ENCODE results near the gene USP25. TPM values are rescaled to one million over a fixed set of nuclear protein-coding genes. Genes with fewer than 3 reads are reported as not detected.

USP25 gene
- total RNA-seq, 1 experiment from 2014 or later = 35.1 TPM

DNA sequence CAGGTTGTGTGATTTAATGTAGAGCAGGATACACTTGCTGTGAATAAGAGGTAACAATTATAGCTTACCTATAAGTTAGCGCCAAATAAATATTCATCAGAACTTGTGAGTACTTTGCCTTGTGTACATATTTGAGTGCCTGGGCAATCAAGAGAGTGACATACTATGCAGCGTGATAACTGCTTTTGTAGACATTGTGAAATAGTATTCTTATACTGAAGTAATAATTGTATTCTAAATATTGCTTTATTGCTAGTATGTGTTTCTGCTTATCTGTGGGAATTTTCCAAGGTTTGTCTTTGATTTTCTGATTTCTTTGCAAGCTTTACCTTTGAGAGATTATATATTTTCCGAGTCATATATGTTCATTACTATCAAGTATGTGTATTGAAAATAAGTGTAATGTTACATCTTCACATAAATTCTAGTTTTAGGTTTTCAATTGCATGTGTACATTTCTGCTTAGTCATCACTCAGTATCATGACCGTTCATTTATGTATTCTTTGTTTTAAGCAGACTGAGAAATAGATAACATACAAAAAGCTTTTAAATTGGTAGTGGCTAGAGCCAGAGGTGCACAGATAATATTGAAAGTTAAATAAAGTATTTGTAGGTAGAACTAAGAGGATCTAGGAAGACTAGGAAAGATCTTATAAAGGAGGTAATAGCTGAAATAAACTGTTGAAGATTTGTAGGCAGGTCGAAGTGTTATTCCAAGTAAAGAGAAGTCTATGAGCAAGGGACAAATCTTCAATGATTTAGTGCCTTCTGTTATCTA lies 19.5 kb downstream of the USP25 start:
- TF ChIP-seq, protein P1, sequence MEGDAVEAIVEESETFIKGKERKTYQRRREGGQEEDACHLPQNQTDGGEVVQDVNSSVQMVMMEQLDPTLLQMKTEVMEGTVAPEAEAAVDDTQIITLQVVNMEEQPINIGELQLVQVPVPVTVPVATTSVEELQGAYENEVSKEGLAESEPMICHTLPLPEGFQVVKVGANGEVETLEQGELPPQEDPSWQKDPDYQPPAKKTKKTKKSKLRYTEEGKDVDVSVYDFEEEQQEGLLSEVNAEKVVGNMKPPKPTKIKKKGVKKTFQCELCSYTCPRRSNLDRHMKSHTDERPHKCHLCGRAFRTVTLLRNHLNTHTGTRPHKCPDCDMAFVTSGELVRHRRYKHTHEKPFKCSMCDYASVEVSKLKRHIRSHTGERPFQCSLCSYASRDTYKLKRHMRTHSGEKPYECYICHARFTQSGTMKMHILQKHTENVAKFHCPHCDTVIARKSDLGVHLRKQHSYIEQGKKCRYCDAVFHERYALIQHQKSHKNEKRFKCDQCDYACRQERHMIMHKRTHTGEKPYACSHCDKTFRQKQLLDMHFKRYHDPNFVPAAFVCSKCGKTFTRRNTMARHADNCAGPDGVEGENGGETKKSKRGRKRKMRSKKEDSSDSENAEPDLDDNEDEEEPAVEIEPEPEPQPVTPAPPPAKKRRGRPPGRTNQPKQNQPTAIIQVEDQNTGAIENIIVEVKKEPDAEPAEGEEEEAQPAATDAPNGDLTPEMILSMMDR (conservative IDR thresholded peaks at IDR 0.05) = no peak
- Mint-ChIP-seq H3K27ac (peak overlapping the region; percentile 30 to 87 (median 67); a peak in 4 of 7 replicates), H3K27me3 (ENCODE audit: low read depth) (no peaks in the 10 kb centered on the region)

More for the DNA sequence above, 19.5 kb downstream of the USP25 start:
- Histone ChIP-seq H3K79me1 (ENCODE audit: insufficient read depth, low read depth, low read length, poor library complexity, severe bottlenecking) (peaks cover 12% of the 10 kb centered on the region), H3K23ac (ENCODE audit: insufficient read length, low read depth, low read length) (no peak overlapping the region), H3T11ph (ENCODE audit: low read length) (no peak overlapping the region), H3K4me2 (ENCODE audit: insufficient read depth, insufficient read length, low read length) (no peak overlapping the region), H2BK15ac (ENCODE audit: low read depth, low read length) (no peak overlapping the region), H3K27me3 (ENCODE audit: insufficient read depth, low read length) (no peaks in the 10 kb centered on the region), H3K9me3 (ENCODE audit: control insufficient read depth, low read depth, low read length) (no peaks in the 10 kb centered on the region), H3K56ac (ENCODE audit: insufficient read length, low read depth, low read length) (no peak overlapping the region), H3K4me1 (ENCODE audit: insufficient read depth, low read length) (peaks cover 4% of the 10 kb centered on the region), H3K4ac (ENCODE audit: low read depth, low read length) (no peak overlapping the region), H2AFZ (ENCODE audit: low read length) (no peak overlapping the region), H2BK20ac (ENCODE audit: low read depth, low read length, poor library complexity, severe bottlenecking) (no peak overlapping the region), H3K79me2 (ENCODE audit: insufficient read depth, low read length) (peaks cover 31% of the 10 kb centered on the region), H4K20me1 (ENCODE audit: control insufficient read depth, insufficient read depth, insufficient read length) (no peaks in the 10 kb centered on the region), H3K14ac (ENCODE audit: insufficient read depth, low read length) (no peak overlapping the region), H2BK120ac (ENCODE audit: low read depth, low read length, poor library complexity, severe bottlenecking) (no peak overlapping the region), H2BK5ac (ENCODE audit: insufficient read length, low read length) (no peak overlapping the region), H3K9ac (ENCODE audit: extremely low read depth, insufficient read length, low read length) (no peak overlapping the region), H3K18ac (ENCODE audit: insufficient read length, low read depth, low read length) (no peak overlapping the region), H3K23me2 (ENCODE audit: insufficient read length, low read depth, low read length, poor library complexity, severe bottlenecking) (no peaks in the 10 kb centered on the region), H3K27ac (ENCODE audit: insufficient read length, low read depth, low read length) (no peak overlapping the region), H2BK12ac (ENCODE audit: insufficient read length, low read depth, low read length) (no peak overlapping the region), H4K8ac (replicated peaks; ENCODE audit: insufficient read length, low read depth, low read length) (no peak overlapping the region), H4K91ac (ENCODE audit: insufficient read length, low read depth, low read length) (no peak overlapping the region), H4K5ac (ENCODE audit: insufficient read length, low read depth, low read length) (no peak overlapping the region), H2AK5ac (ENCODE audit: insufficient read length, low read length) (no peak overlapping the region)
- Mint-ChIP-seq H3K4me1 (peaks cover 47 to 64% of the 10 kb centered on the region in 2 experiments), H3K9me3 (0 out of 5 replicates have a peak, but pooled peaks cover 0 to 2% of the 10 kb centered on the region in 2 experiments), H3K4me3 (no peak overlapping the region), H3K36me3 (ENCODE audit: insufficient read depth in 1 of 3, low read depth in 3 of 3) (peaks cover 0 to 10% (median 3%) of the 10 kb centered on the region in 3 experiments; a peak in 3 of 7 replicates)
- no CpG with 5 or more reads among the region's 5 CpGs for WGBS (ENCODE audit: extremely low coverage, insufficient read length, low lambda C conversion rate)
- no peak for DNase-seq
